Measurements from ENCODE around the gene TRIM44.

TRIM44 gene

DNA sequence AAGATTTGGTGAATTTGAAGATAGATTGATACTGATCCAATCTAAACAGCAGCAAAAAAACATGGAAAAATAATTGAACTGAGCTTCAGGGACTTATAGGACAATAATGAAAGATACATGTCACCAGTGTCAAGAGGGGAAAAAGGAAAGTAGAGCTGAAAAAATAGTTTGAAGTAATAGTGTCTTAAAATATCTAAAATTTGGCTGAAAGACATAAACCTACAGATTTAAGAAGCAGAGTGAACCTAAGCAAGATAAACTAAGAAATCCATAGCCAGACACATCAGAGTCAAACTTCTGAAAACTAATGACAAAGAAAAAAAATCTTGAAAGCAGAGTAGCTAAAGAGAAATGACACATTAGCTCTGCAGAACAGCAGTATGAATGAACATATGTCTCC lies 67.7 kb downstream of the TRIM44 start:
- H3K9ac ChIP-seq (ENCODE audit: low read depth, low read length): no peak overlapping the region
- peaks cover 7% of the 10 kb centered on the region; the same call in 1 of the 2 replicates for H3K36me3 ChIP-seq (ENCODE audit: insufficient read depth, low read length)
- no peaks in the 10 kb centered on the region for H3K4me1 ChIP-seq (ENCODE audit: insufficient read depth, low read length)
- peaks cover 5% of the 10 kb centered on the region for H3K9me3 ChIP-seq (ENCODE audit: control insufficient read depth, insufficient read depth, low read length)

DNA sequence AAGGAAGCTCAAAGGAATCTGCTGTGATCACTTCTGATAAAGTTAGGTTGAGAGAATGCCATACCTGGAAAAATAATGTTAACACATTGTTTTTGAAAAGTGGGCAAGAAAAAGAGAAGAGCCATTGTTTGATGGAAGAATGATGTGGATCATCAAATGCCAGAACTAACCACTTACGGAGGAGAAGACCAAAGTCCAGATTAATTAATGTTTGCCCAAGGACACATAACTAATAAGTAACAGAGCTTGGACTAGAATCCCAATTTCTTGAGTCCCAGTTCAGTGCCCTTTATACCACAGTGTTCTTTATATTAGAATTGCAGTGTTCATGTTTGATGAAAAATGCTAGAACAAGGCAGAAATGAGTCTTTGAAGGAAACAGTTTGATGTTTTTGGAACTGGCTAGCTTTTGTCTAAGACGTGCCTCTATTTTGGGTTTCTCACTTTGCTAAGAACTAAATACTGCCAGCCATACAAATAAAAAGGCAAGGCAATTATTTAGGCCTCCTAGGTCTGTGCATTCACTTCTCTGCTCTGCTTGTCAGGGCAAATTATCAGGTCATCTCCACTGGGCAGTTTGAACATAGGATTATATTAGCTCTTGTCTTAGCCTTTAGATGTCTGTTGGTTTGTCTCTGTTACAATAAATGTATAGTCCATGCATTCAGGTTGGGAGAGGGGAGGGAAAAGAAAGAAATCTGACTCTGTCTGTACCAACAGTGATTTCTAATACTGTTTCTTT lies 72.3 kb downstream of the TRIM44 start:
- Histone ChIP-seq H3K4me1 (ENCODE audit: insufficient read depth, low read length) (no peaks in the 10 kb centered on the region), H3K36me3 (ENCODE audit: insufficient read depth, low read length) (peaks cover 3% of the 10 kb centered on the region; the same call in 1 of the 2 replicates), H3K9me3 (ENCODE audit: control insufficient read depth, insufficient read depth, low read length) (peaks cover 5% of the 10 kb centered on the region), H3K9ac (ENCODE audit: low read depth, low read length) (no peak overlapping the region)

- no peaks in the 10 kb centered on the region for H3K4me1 ChIP-seq (ENCODE audit: insufficient read depth, low read length)
- peaks cover 3% of the 10 kb centered on the region; the same call in 1 of the 2 replicates for H3K36me3 ChIP-seq (ENCODE audit: insufficient read depth, low read length)
- H3K9ac ChIP-seq (ENCODE audit: low read depth, low read length): no peak overlapping the region
- H3K9me3 ChIP-seq (ENCODE audit: control insufficient read depth, insufficient read depth, low read length): peaks cover 5% of the 10 kb centered on the region
These were observed 72.8 kb downstream of the TRIM44 start for GRCh38 chr11:35735411-35735810.

- Histone ChIP-seq H3K9me3 (ENCODE audit: control insufficient read depth, insufficient read depth, low read length) (peaks cover 3% of the 10 kb centered on the region), H3K36me3 (ENCODE audit: insufficient read depth, low read length) (peaks cover 3% of the 10 kb centered on the region; the same call in 1 of the 2 replicates), H3K9ac (ENCODE audit: low read depth, low read length) (no peak overlapping the region), H3K4me1 (ENCODE audit: insufficient read depth, low read length) (no peaks in the 10 kb centered on the region)
These were observed 73.3 kb downstream of the TRIM44 start for GRCh38 chr11:35735903-35736302.

GRCh38 chr11:35736952-35737351 lies 74.4 kb downstream of the TRIM44 start:
- Histone ChIP-seq H3K36me3 (ENCODE audit: insufficient read depth, low read length) (peaks cover 3% of the 10 kb centered on the region; the same call in 1 of the 2 replicates), H3K9ac (ENCODE audit: low read depth, low read length) (no peak overlapping the region), H3K4me1 (ENCODE audit: insufficient read depth, low read length) (no peaks in the 10 kb centered on the region), H3K9me3 (ENCODE audit: control insufficient read depth, insufficient read depth, low read length) (no peaks in the 10 kb centered on the region; the same call in 1 of the 2 replicates)

- Histone ChIP-seq H3K36me3 (ENCODE audit: insufficient read depth, low read length) (no peaks in the 10 kb centered on the region; the same call in 1 of the 2 replicates), H3K9me3 (ENCODE audit: control insufficient read depth, insufficient read depth, low read length) (no peaks in the 10 kb centered on the region), H3K4me1 (ENCODE audit: insufficient read depth, low read length) (no peaks in the 10 kb centered on the region), H3K9ac (ENCODE audit: low read depth, low read length) (no peak overlapping the region)
These were observed 77.7 kb downstream of the TRIM44 start for GRCh38 chr11:35740061-35740799.

GRCh38 chr11:35742707-35743454 lies 80.3 kb downstream of the TRIM44 start:
- Histone ChIP-seq H3K9ac (ENCODE audit: low read depth, low read length) (no peak overlapping the region), H3K4me1 (ENCODE audit: insufficient read depth, low read length) (no peaks in the 10 kb centered on the region), H3K9me3 (ENCODE audit: control insufficient read depth, insufficient read depth, low read length) (no peaks in the 10 kb centered on the region), H3K36me3 (ENCODE audit: insufficient read depth, low read length) (no peaks in the 10 kb centered on the region)

DNA sequence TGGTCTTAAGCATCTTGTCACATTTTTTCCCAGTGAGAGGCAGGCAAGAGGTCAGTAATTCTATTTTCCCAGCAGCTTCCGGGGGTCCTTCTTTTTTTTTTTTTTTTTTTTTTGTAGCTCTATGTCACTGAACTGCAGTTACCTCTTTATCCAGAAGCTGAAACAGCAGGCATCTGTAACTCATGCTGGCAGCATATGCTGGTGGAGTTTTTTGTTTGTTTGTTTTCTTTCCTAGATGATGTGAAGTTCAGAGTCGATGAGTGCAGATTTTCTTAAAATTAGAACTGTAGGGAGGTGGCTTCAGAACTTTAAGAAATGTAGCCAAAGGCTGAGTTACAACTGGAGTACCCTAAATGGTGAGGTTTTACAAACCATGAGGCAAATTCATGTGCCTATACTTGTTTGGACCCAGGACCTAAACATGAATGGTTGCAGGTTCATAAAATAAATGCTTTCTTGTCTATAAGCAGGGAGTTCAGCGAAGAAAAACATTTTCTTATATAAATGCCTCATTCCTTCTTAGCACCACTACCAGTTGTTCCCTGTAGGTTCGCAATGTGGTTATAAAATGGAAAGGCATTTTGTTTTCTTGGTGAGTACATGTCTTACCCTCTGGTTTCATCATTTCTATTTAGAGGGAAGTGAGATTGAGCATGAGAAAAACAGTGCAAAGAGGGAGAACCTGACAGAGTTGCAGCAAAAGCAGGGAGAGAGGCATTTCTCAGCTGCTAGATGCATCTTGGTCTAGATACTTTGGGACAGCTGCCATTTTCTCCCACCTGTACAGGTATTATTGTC lies 84.0 kb downstream of the TRIM44 start:
- no peaks in the 10 kb centered on the region for H3K9me3 ChIP-seq (ENCODE audit: control insufficient read depth, insufficient read depth, low read length)
- H3K4me1 ChIP-seq (ENCODE audit: insufficient read depth, low read length): no peaks in the 10 kb centered on the region; the same call in 1 of the 2 replicates
- H3K9ac ChIP-seq (ENCODE audit: low read depth, low read length): no peak overlapping the region
- no peaks in the 10 kb centered on the region for H3K36me3 ChIP-seq (ENCODE audit: insufficient read depth, low read length)

GRCh38 chr11:35747668-35748067 lies 85.1 kb downstream of the TRIM44 start:
- no peaks in the 10 kb centered on the region for H3K36me3 ChIP-seq (ENCODE audit: insufficient read depth, low read length)
- H3K9ac ChIP-seq (ENCODE audit: low read depth, low read length): no peak overlapping the region
- H3K4me1 ChIP-seq (ENCODE audit: insufficient read depth, low read length): peaks cover 10% of the 10 kb centered on the region
- H3K9me3 ChIP-seq (ENCODE audit: control insufficient read depth, insufficient read depth, low read length): no peaks in the 10 kb centered on the region

GRCh38 chr11:35748644-35749043 lies 86.1 kb downstream of the TRIM44 start:
- Histone ChIP-seq H3K4me1 (ENCODE audit: insufficient read depth, low read length) (peaks cover 10% of the 10 kb centered on the region), H3K9ac (ENCODE audit: low read depth, low read length) (no peak overlapping the region), H3K9me3 (ENCODE audit: control insufficient read depth, insufficient read depth, low read length) (no peaks in the 10 kb centered on the region), H3K36me3 (ENCODE audit: insufficient read depth, low read length) (no peaks in the 10 kb centered on the region)

DNA sequence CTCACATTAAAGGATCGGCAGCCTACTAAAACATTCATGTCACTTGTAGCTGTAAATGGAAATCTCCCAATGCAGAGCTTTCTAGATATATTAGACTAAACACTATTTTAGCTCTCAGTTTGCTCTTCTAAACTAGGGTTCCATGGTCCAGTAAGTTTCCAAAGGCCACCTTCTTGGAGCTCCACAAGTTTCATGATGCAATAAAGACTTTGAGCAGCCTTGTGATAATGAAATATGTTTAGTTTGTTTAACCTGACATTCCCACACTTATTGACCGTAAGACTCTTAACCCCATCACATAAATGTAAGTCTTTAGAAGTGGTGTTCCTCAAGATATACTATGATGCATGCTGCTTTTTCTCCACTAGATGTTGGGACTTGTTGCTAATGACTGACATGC lies 87.7 kb downstream of the TRIM44 start:
- H3K36me3 ChIP-seq (ENCODE audit: insufficient read depth, low read length): no peaks in the 10 kb centered on the region
- H3K4me1 ChIP-seq (ENCODE audit: insufficient read depth, low read length): peaks cover 10% of the 10 kb centered on the region
- no peak overlapping the region for H3K9ac ChIP-seq (ENCODE audit: low read depth, low read length)
- H3K9me3 ChIP-seq (ENCODE audit: control insufficient read depth, insufficient read depth, low read length): no peaks in the 10 kb centered on the region

DNA sequence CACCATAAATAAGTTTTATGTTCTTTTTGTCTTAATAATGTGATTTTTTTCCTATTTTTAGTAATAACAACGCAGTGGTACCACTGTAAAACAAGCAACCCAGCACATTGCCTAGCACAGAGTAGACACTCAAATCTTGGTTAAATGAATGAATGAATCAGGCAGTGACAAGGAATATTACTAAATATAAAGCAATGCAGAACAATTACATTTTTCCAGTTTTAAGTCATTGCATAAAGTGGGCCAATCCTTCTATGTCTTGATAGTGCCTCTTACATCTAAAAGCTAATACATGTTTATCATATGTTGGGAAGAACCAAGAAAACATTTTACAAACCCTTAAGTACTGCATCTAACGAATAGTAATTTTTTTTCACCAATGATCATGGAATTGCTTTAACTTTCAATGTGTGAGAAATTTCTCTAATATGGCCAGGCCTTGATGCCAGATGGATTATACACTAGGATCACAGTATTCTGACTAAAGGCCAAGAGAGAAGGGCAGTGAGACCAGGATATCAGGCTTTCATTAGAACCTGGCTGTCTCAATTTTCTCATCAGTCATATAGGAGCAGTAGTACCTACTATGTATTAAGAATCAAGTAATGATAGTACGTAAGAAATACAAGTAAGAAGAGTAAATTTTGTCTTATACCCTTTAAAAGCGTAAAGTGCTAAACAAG lies 88.5 kb downstream of the TRIM44 start:
- H3K9ac ChIP-seq (ENCODE audit: low read depth, low read length): no peak overlapping the region
- no peaks in the 10 kb centered on the region for H3K36me3 ChIP-seq (ENCODE audit: insufficient read depth, low read length)
- H3K9me3 ChIP-seq (ENCODE audit: control insufficient read depth, insufficient read depth, low read length): no peaks in the 10 kb centered on the region
- peaks cover 10% of the 10 kb centered on the region for H3K4me1 ChIP-seq (ENCODE audit: insufficient read depth, low read length)

GRCh38 chr11:35751664-35752061 lies 89.1 kb downstream of the TRIM44 start:
- Histone ChIP-seq H3K36me3 (ENCODE audit: insufficient read depth, low read length) (no peaks in the 10 kb centered on the region), H3K4me1 (ENCODE audit: insufficient read depth, low read length) (peaks cover 10% of the 10 kb centered on the region), H3K9me3 (ENCODE audit: control insufficient read depth, insufficient read depth, low read length) (no peaks in the 10 kb centered on the region), H3K9ac (ENCODE audit: low read depth, low read length) (no peak overlapping the region)

Data from ES-I3 (cell line).